Activated CD8-positive, alpha-beta memory T cell treated with anti-CD3 and anti-CD28 coated beads for 24 hours (primary cell): ENCODE results near the gene KRTAP5-4.
"Not testable (repeated sequence)": the region's sequence is repeated elsewhere in the genome, so short reads cannot be mapped to it uniquely, and the experiment has no call there.

ENCODE experiments used
- DNase-seq: peaks from one replicate; pipeline ENCODE4 v3.0.0-alpha.2; 2020

The KRTAP5-4 gene

DNA sequence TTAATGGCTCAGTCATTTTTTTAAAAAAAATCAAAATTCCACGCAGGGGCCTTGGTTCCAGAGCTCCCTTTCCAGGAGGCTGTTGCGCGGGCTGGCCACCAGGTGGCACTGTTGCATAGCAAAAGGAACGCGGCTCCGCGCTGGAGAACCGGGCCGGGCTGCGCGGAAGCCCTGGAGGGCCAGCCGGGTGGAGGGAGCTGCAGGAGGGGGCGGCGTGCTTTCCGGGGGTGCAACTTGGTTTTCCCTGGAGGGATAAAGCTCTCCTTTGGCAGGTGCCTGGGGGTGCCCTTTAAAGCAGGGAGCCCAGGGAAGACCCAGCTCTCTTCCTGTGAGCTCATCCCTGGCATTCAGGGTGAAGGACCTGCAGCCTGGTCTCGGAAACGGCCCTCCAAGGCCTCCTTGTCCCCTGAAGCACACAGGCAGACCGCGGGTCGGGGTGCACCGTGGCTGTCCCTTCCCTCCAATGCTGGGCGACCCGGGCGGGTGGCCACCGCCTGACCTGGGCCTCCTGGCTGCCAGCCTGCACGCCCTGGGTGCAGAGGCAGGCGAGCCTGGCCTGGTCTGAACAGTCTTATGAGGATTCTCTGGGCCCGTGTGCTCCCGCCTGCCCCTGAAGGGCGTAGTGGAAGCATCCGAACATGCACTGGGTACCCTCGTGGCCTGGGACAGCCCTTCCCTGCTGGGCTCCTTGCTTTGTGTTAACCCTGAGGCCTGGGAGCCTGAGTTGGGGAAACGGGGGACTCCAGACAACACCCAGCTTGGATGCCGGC lies 31.0 kb upstream of the KRTAP5-4 start:
- DNase-seq: peak; percentile 92

DNA sequence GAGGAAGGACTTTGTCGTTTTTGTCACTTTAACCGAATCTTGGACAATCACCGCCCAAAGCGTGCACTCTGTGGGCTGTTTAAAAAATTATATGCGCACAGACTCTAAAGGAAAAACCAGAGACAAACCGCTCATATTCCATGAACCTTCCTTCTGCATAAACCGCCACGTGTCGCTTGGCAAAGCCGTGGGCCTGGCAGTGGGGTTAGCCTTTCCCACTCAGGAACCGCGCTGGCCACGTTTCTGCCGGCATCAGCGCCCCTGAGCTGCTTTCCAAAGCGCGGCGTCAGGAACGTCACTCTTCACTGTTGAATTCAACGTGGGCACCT lies 30.5 kb upstream of the KRTAP5-4 start:
- DNase-seq: no peak

DNA sequence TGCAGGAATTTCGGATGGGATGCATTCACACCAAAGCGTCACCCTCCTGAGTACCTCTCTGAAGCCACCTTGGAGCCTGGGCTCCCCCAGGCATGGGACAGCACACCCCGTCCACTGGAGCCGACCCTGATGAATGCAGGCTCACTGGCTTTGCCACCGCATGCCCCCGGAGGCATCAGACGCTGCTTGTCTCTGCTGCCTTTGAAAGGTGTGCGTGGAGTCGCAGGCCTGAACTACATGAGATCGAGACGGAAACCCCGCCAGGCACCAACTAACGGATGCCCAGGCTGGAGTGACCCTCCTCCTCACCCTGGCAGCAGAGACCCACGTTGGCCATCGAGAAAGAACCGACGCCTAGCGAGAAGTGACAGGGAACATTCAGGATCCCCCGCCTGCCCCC lies 30.1 kb upstream of the KRTAP5-4 start:
- DNase-seq: no peak

GRCh38 chr11:1651411-1651980 lies 29.6 kb upstream of the KRTAP5-4 start:
- no peak for DNase-seq

DNA sequence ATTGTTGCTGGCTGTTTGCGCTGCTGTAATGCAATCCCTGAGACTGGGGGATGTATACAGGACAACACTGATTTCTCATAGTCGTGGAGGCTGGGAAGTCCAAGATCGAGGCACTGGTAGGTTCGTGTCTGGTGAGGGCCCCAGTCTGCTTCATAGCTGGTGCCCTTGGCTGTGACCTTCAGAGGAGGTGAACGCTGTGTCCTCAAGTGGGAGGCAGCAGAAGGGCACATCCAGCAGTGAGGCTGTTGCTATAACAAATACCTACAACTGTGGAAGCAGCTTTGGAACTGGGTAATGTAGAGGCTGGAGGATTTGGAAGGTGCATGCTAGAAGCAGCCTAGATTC lies 29.0 kb upstream of the KRTAP5-4 start:
- no peak for DNase-seq

DNA sequence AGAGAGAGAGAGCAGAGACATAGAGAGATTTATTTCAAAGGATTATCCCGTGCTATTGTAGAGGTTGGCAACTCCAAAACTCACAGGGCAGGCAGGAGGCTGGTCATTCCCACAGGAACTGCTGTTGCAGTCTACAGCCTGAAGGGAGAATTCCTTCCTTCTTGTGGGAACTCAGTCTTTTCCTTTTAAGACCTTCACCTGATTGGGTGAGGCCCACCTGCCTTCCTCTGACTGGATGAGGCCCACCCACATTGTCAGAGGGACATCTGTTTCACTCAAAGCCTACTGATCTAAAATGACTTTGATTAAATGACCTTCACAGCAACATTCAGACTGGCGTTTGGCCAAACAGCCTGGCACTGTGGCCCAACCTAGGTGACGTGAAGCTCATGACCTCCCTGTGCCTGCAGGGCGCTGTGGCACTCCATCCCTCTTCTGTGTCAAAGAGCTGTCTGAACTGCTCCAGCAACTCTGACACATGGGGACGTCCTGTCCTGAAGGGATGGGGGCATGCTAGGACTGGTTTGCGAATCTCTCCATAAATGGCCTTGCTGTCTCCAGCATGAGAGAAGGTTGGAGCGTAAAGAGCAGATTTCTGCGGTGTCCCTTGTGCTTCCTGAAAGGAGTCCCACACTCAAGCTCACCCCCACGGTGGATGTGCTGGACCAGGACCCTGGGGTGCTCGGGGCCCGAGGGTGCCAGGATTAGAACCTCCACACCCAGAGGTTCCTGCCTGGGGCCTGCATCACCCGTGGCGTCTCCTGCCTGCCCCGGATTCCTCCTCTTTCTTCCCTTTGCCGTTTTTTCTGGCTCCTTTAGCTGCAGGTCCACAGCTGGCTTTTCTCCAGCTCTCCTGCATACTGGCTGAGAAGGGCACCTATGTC lies 28.3 kb upstream of the KRTAP5-4 start:
- DNase-seq: no peak

DNA sequence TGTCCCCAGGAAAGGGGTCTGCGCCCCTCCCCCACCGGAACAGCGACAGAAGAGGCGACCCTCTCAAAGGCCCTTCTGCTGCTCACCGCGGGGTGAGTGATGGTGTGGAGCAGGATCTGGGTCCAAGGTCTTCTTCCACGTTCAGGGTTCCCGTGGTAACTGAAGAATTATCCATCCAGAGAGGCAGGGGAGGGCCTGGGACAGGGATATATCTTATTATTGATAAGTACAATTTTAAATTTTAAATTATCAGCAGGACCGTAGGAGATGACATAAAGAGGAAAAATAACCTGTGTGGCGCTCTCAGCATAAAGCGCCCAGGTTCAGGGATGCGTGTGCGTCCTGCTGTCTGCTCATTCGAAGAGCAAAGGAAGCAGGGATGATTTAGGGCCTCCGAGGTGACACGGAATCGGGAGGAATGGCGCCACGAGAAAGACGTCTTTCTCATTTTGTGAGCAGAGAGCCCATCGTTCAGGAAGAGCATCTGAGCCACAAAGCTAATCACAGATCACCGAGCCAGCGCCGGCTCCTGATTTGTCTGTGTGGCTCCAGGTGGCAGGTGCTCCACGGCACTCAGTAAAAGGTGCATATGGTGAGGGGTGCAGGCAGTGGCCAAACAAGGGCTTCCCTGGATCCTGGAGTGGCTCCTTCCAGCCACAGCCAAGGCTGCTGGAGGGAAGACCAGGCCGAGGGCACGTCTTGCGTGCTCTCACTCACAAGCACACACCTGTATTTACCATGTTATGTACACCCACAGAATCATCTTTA lies 26.9 kb upstream of the KRTAP5-4 start:
- no peak for DNase-seq

GRCh38 chr11:1647901-1648652 lies 26.1 kb upstream of the KRTAP5-4 start:
- no peak for DNase-seq

- not testable (repeated sequence) for DNase-seq
Measured at GRCh38 chr11:1646540-1646939, 24.6 kb upstream of the KRTAP5-4 start.

GRCh38 chr11:1645357-1645821 lies 23.5 kb upstream of the KRTAP5-4 start:
- no peak for DNase-seq

- DNase-seq: no peak
Measured at GRCh38 chr11:1644601-1645356, 22.8 kb upstream of the KRTAP5-4 start.

DNA sequence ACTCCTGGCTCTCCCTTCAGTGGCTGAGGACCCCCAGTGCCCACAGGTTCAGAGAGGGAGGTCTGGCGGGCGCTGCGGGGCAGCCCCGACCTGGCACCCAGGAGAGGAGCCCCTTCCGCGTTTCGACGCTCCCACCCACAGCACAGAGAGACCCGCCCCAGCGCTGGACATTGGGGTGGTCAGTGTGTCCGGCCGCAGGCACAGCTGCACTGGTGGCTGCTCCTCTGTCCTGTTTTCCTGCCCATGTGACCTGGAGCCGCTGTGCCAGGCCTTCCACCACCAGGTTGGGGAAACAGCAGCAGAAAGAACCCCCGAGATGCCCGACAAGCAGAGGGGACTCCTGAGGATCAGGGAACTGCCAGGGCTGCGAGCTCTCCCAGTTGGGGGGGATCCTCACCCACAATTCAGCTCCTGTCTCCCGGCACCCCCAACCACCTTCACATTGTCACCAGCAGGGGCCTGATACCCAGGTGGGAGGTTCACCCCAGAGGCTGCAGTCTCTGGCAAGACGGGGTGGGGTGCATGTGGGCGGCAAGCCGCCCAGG lies 21.3 kb upstream of the KRTAP5-4 start:
- DNase-seq: no peak

GRCh38 chr11:1642288-1643145 lies 20.6 kb upstream of the KRTAP5-4 start:
- no peak for DNase-seq

GRCh38 chr11:1641096-1641495 lies 19.2 kb upstream of the KRTAP5-4 start:
- no peak for DNase-seq

- DNase-seq: peak; percentile 66
Measured at GRCh38 chr11:1640076-1640946, 18.4 kb upstream of the KRTAP5-4 start.

DNA sequence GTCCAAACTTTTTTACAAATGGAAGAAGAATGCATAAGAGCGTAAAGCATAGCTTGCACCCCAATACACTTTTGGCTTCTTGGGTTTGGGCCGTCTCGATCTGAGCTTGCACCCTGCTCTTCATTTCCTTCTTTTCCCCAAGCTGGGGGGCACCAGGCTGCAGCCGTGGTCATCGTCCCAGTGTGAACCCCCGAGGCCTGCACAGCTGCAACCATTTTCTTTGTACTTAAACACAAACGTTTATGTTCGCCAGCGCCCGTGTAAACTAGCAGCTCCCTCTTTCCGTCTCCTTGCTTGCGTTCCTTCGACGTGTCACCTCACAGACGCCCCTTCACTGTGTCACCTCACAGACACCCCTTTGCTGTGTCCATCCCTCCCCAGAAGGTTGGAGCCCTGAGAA lies 17.7 kb upstream of the KRTAP5-4 start:
- no peak for DNase-seq

DNA sequence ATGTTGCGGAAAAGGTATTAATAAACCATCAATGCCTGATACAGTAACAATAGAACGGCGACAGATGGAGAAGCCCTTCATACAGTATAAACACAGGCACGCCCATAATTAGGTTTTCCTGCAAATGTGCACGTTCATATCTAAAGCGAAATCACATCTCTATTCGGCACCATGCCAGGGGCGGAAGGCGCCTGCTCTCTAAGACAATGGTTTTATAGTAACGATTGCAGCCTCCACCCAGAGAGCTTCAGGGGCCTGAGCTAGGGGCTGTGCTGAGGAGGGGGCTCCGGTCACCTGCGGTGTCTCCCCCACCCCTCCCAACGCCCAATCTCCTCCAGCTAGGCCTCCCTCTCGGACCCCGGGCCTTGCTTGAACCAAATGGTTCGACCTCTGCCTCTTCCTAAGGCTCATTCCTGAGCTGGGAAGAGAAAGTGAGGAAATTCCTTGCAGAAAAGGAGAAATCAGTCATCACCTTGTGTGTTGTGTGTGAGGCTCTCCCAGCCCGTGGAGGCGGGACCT lies 17.2 kb upstream of the KRTAP5-4 start:
- no peak for DNase-seq

DNA sequence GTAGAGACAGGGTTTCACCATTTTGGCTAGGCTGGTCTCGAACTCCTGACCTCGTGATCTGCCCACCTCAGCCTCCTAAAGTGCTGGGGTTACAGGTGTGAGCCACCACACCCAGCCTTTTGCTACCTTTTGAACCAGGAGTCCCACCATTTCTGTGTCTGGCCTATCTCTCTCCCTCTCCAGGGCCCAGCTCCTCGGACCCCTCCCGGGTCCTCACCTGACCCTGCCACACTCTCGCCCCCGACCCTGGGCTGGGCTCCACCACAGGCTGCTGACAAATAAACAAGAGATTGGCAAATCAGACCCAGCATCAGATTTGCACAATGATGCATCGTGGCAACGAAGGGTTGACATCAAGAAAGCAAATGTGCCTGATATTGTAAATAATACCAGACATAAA lies 16.4 kb upstream of the KRTAP5-4 start:
- no peak for DNase-seq

DNA sequence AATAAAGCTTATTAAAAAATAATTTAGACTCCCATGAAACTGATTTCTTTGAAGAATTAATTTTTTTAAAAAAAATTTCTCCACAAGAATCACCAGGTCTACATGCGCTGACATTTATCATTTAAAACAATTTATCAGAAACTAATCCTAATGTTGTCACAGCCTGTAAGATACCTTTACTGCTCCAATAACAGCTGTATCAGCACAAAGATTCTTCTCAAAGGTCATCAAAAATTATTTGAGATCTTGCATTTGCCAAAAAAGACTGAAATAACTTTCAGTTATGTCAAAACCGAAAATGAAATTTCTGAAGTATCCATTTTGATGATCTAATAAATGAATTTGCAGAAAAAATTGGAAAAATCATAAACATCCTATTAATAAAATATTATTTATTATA lies 15.7 kb upstream of the KRTAP5-4 start:
- no peak for DNase-seq
